Endometrial microvascular endothelial cells (primary cell): ENCODE data around the gene STX7. TPM values are rescaled to one million over a fixed set of nuclear protein-coding genes. Genes with fewer than 3 reads are reported as not detected.

Experiments used
- in situ Hi-C: cut with HindIII; loops from 2 replicates; pipeline ENCODE4 v1.10.0; 2017; ENCODE audit warnings: low sequenced_read_pairs, low pct_unique_long_range_greater_than_20kb; ENCODE audit errors: inconsistent ontology term
- total RNA-seq: library from RNA; depleted of rRNA; stranded (reverse); fragments of >200 nt; gene quantifications from one replicate; pipeline ENCODE4 v1.2.3, GENCODE V29; 2015; ENCODE audit errors: inconsistent ontology term

The STX7 gene
- total RNA-seq, 1 donor from 2014 or later: 18.7 TPM

DNA sequence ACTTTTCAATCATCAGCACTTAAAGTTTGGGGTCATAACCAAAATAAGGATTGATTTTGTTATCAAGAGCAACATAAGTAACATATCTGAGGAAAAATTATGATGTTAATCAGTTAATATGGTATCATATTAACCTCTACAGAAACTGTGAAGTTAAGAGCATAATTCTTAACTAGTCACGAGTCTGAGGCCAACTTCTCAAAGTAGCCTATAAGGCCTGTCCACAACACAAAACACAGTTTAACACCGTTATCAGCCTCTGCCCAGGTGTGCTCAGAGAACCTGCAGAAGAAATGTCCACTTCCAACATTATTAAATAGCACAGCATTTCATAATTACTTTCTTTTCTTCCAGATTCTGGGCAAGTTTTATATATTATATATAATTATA is 1.1 kb downstream of the STX7 start:
- in situ Hi-C loops: no loop called here

DNA sequence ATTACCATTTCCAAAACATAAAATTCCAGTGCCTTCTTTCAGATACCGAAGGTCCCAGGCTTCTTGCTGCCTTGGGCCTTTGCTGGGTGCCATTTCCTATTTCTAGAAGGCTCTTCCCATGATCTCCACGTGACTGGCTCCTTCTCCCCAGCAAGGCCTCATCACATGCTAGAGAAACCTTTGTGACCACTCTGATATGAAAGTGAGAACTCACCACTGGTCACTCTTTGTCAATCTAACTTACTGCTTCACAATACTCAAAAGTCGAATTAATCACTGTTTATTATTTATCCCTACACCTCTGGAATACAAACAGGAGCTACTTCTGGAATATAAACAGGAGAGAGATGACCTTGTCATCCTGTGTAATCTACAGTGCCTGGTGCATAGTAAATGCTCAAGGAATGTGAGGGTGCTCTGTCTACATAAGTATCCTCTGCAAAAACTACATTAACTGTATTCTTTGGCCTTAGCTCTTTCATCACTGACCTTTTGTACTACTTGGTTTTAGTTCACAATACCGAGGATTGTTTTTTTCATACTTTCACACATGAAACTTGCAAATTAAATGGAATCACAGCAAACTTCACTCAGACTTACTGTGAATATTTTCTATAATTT is 1.6 kb downstream of the STX7 start:
- in situ Hi-C loops: no loop called here

DNA sequence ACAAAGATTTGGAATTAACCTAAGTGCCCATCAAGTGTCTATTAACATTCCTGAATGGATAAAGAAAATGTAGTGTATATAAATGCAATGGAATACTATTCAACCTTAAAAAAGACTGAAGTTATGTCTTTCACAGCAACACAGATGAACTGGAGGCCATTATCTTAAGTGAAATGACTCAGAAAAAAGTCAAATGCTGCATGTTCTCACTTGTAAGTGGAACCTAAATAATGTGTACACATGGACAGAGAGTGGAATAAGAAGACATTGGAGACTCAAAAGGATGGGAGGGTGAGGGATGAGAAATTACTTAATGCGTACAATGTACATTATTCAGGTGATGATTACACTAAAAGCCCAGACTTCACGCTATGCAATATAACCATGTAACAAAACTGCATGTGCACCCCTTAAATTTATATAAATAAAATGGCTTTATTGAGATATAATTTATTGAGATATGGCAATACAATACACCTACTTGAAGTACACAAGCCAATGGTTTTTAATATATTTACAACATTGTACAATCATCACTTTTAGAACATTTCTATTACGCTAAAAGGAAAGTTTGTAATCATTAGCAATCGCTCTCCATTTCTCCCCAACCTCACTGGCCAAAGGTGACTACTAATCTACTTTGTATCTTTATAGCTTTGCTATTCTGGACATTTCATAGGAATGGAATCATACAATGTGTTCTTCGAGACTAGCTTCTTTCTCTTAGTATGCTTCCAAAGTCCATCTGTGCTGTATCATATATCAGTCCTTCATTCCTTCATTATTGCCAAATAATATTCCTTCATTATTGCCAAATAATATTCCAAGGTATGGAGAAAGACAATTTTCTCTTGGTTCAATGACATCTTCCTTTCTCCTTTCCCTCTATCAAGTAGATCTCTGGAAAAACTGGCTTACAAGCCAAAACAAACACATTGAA is 5.8 kb downstream of the STX7 start:
- in situ Hi-C loops: no loop called here

- in situ Hi-C loops: no loop called here
Observed at GRCh38 chr6:132506461-132506860, 6.5 kb downstream of the STX7 start.

DNA sequence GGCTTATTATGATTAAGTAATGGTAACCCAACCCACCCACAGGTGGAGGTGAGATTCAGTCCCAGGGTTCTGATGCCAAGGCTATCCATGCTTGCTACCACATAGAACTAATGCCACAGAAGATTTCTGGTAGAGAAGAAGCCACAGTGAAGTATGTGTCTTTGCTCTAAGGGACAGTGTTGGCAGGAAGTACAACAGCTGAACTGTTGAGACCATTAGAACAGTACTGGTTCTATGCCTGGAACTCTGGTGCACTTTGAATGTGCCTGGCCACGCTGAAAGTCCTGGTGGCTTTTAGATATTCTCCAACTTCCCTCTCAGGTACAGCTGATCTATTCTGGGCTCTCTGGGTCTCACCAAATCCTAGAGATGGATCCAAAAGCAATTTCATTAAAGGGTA is 7.8 kb downstream of the STX7 start:
- in situ Hi-C loops: no loop called here

DNA sequence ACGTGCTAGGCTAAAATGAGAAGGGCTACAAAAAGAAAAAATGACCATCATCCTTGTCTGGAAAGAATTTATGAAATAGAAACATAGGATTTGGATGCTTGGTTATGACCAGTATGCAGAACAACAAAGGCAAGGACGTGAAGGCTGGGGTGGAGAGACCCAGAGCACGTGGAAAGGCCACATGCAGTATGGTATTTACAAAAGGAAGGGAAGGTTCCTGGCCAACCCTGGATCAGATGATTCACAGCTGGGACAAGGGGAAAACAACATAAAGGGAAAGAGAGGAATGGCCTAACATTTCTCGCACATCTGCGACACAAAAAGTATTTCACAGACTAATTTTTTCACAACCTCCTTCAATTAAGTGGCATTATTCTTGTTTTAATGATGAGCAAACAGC is 8.2 kb downstream of the STX7 start:
- in situ Hi-C loops: no loop called here

DNA sequence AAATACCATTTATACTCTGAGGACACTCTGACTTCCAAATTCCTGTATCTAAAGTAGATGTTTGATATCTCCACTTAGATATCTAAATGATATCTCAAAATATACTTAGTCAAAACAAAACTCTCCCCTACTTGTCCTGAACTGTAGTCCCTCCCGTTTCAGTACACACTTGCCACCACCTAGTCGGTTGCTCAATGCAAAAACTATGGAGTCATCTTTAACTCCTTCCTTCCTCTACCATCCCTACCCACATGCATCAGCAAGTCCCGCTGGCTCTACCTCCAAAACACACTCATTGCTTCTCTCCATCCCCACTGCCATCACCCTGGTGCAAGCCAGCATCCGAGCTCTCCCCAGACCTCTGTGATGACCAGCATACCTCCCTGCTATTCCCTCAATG is 13.2 kb downstream of the STX7 start:
- in situ Hi-C loops: loop anchor here (25.0 kb wide), 1 partner anchor 212 kb away; no protein-coding TSS in a partner anchor

DNA sequence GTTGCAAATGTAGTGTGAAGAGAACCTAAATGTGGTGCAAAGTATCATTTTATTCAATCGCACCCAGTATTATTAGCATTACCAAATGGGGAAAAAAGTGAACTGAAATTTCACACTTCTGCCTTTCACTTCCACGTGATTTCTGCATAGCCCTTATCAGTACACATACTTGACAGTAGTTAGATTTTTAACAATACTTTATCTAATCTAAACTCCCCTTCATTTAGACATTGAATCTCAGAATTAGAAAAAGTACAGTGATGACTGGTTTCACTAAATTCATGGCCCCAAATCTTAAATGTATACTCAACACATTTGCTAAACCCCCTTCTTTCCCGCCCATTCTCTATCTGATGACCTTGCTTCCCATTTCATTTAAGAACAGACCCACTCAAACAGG is 14.3 kb downstream of the STX7 start:
- in situ Hi-C loops: loop anchor here (25.0 kb wide), 1 partner anchor 211 kb away; no protein-coding TSS in a partner anchor

- in situ Hi-C loops: loop anchor here (25.0 kb wide), 1 partner anchor 209 kb away; no protein-coding TSS in a partner anchor
Observed at GRCh38 chr6:132496519-132497180, 16.3 kb downstream of the STX7 start.

DNA sequence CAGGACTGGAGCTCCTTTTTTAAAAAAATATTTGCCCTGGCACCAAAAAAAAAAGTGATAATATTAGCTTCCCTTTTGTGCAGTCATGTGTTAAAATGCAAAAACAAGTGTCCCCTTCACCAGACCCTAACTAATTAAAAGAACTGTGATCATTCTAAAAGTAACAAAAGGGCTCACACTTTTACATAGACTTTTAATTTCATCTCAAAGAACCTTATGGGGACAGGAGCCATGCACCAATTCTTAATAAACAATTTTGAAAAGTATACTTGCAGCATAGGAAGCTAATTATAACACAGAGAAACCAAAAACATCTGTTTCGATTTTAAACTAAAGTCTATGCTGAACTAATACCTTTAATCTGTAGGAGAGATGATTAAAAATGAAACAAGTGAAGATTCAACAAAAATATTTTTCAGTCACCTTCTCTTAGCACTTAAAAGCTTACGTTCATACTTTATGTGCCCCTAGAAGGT is 17.3 kb downstream of the STX7 start:
- in situ Hi-C loops: loop anchor here (25.0 kb wide), 1 partner anchor 208 kb away; no protein-coding TSS in a partner anchor

GRCh38 chr6:132494954-132495353 is 18.0 kb downstream of the STX7 start:
- in situ Hi-C loops: loop anchor here (25.0 kb wide), 1 partner anchor 208 kb away; no protein-coding TSS in a partner anchor

- in situ Hi-C loops: loop anchor here (25.0 kb wide), 1 partner anchor 205 kb away; no protein-coding TSS in a partner anchor
Observed at GRCh38 chr6:132491881-132492280, 21.0 kb downstream of the STX7 start.

GRCh38 chr6:132491303-132491702 is 21.6 kb downstream of the STX7 start:
- in situ Hi-C loops: loop anchor here (25.0 kb wide), 1 partner anchor 204 kb away; no protein-coding TSS in a partner anchor

- in situ Hi-C loops: loop anchor here (25.0 kb wide), 1 partner anchor 203 kb away; no protein-coding TSS in a partner anchor
Observed at GRCh38 chr6:132490478-132491204, 22.3 kb downstream of the STX7 start.

DNA sequence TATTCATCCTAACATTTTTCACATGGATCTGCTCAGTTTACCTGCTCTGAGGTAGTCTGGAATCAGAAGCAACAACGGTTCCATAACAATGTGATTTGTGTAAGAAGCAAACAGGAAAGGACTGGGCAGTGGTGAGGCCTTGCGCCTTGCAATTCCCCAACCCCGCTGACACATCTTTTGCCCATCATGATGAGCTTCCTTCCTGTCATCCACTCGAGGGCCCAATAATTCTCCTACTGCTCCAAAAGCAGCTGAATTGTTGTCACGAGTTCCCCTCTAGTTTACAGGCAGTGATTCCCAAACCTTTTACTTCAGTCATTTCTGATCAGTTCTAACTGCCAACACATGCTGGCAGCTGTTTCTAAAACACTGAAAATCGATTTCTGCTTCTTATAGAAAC is 22.9 kb downstream of the STX7 start:
- in situ Hi-C loops: loop anchor here (25.0 kb wide), 1 partner anchor 203 kb away; no protein-coding TSS in a partner anchor

DNA sequence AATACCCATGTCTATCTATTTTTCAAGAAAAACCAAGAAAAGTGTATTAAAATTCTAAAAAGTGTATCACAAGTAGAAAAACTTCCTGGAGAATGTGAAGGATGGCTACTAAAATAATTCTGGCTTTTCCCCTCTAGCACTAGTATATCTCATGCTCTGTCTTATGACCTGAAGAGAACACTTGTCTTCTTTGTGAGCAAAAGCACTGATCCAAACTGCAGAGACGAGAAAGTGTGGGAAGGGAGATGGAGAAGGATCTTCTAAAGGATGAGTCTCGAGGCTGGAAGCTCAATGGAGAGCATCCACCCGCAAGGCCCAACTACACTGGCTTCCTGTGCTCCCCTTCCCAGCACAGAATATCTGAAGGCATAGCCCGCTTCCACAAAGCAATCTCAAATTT is 23.5 kb downstream of the STX7 start:
- in situ Hi-C loops: loop anchor here (25.0 kb wide), 1 partner anchor 202 kb away; no protein-coding TSS in a partner anchor

DNA sequence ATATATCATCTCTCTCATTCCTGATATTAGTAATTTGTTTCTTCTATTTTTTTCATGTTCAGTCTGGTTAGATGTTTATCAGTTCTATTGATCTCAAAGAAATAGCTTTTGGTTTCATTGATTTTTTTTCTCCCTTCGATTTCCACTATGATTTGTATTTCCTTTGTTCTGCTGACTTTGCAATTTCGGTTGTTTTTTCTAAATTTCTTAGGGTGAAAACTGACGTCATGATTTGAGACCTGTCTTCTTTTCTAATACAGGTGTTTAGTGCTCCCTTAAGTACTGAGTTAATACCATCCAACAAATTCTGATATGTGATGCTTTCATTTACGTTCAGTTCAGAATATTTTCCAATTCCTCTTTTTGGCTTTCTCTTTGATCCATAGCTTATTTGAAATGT is 25.2 kb downstream of the STX7 start:
- in situ Hi-C loops: loop anchor here (25.0 kb wide), 1 partner anchor 200 kb away; no protein-coding TSS in a partner anchor

GRCh38 chr6:132484680-132485018 is 28.3 kb downstream of the STX7 start:
- in situ Hi-C loops: loop anchor here (25.0 kb wide), 1 partner anchor 197 kb away; no protein-coding TSS in a partner anchor
